Neural progenitor cell (in vitro differentiated cells): Measurements from ENCODE around the gene KRTAP5-4. TPM values are rescaled to one million over a fixed set of nuclear protein-coding genes. Genes with fewer than 3 reads are reported as not detected.

Experiments used
- DNase-seq: peaks from one replicate; pipeline ENCODE4 v3.0.0-alpha.2; 2016; ENCODE audit warnings: low spot score
- H2AFZ ChIP-seq: fragments of 200-600 bp; sonication (generic); replicated peaks from 2 replicates; pipeline ENCODE4 v1.6.1; 2016; ENCODE audit warnings: antibody characterized with exemption
- H3F3A ChIP-seq: fragments of 200-600 bp; sonication (generic); 2 replicates; pipeline ENCODE4 v1.6.1; 2016; ENCODE audit warnings: antibody characterized with exemption, low read depth
- H3K27ac ChIP-seq: fragments of 200-600 bp; sonication (generic); 2 replicates; pipeline ENCODE4 v1.5.1; 2016; ENCODE audit warnings: mild to moderate bottlenecking
- H3K27me3 ChIP-seq: fragments of 200-600 bp; sonication (generic); 2 replicates; pipeline ENCODE4 v1.6.1; 2016; ENCODE audit warnings: mild to moderate bottlenecking, moderate library complexity
- H3K36me3 ChIP-seq: fragments of 200-600 bp; sonication (generic); 2 replicates; pipeline ENCODE4 v1.5.1; 2016
- H3K4me1 ChIP-seq: fragments of 200-600 bp; sonication (generic); 2 replicates; pipeline ENCODE4 v1.6.1; 2016; ENCODE audit warnings: mixed run types
- H3K4me2 ChIP-seq: fragments of 200-600 bp; sonication (generic); 2 replicates; pipeline ENCODE4 v1.6.1; 2016
- H3K4me3 ChIP-seq: fragments of 200-600 bp; sonication (generic); 2 replicates; pipeline ENCODE4 v1.5.1; 2016
- H3K79me2 ChIP-seq: fragments of 200-600 bp; sonication (generic); 2 replicates; pipeline ENCODE4 v1.6.1; 2016; ENCODE audit warnings: low read depth
- H3K9ac ChIP-seq: fragments of 200-600 bp; sonication (generic); 2 replicates; pipeline ENCODE4 v1.6.1; 2016
- H3K9me3 ChIP-seq: fragments of 200-600 bp; sonication (generic); 2 replicates; pipeline ENCODE4 v1.5.1; 2016; ENCODE audit warnings: low read depth
- H4K20me1 ChIP-seq: fragments of 200-600 bp; sonication (generic); 2 replicates; pipeline ENCODE4 v1.6.1; 2016; ENCODE audit warnings: low read depth
- H3K27ac Mint-ChIP-seq: 3 replicates; pipeline ENCODE4 v1.8.0; 2021; ENCODE audit warnings: mixed read lengths
- H3K27me3 Mint-ChIP-seq: 2 replicates; pipeline ENCODE4 v1.8.0; 2022; ENCODE audit warnings: low read depth, mild to moderate bottlenecking, inconsistent platforms, moderate library complexity, mixed read lengths; ENCODE audit not compliant: insufficient read depth
- H3K36me3 Mint-ChIP-seq: 3 replicates; pipeline ENCODE4 v1.8.0; 2021; ENCODE audit warnings: mixed read lengths
- H3K4me1 Mint-ChIP-seq: 3 replicates; pipeline ENCODE4 v1.8.0; 2021; ENCODE audit warnings: mixed read lengths
- H3K4me3 Mint-ChIP-seq: 3 replicates; pipeline ENCODE4 v1.8.0; 2021; ENCODE audit warnings: mild to moderate bottlenecking, moderate library complexity, mixed read lengths
- H3K9me3 Mint-ChIP-seq: 3 replicates; pipeline ENCODE4 v1.8.0; 2020; ENCODE audit warnings: mixed read lengths
- CTCF ChIP-seq: fragments of 200-600 bp; sonication (generic); IDR thresholded peaks from 2 replicates; pipeline ENCODE4 v1.5.1; 2017; ENCODE audit warnings: antibody characterized with exemption, mild to moderate bottlenecking
- EZH2 ChIP-seq: fragments of 200-600 bp; sonication (generic); IDR thresholded peaks from 2 replicates; pipeline ENCODE4 v1.6.1; 2017; ENCODE audit warnings: antibody characterized with exemption, mild to moderate bottlenecking, moderate library complexity
- EZH2phosphoT487 ChIP-seq: fragments of 200-600 bp; sonication (generic); IDR thresholded peaks from 2 replicates; pipeline ENCODE4 v1.6.1; 2017; ENCODE audit warnings: antibody characterized with exemption
- total RNA-seq: library from RNA; depleted of rRNA; stranded (reverse); fragments of >200 nt; gene quantifications from 2 replicates; pipeline ENCODE4 v1.2.3, GENCODE V29; 2015; ENCODE audit warnings: low replicate concordance

Gene KRTAP5-4
- total RNA-seq, 1 donor from 2014 or later, result not detected

- Mint-ChIP-seq H3K27me3 (peaks cover 14% of the 10 kb centered on the region), H3K9me3 (no peaks in the 10 kb centered on the region), H3K27ac (no peak overlapping the region), H3K4me1 (no peaks in the 10 kb centered on the region), H3K36me3 (no peaks in the 10 kb centered on the region), H3K4me3 (no peak overlapping the region)
- Histone ChIP-seq H3K4me1 (no peaks in the 10 kb centered on the region), H3K4me3 (no peak overlapping the region), H3K9me3 (no peaks in the 10 kb centered on the region), H3K4me2 (no peak overlapping the region), H4K20me1 (no peaks in the 10 kb centered on the region), H3K9ac (no peak overlapping the region), H3K79me2 (no peaks in the 10 kb centered on the region), H3F3A (no peaks in the 10 kb centered on the region), H3K36me3 (no peaks in the 10 kb centered on the region), H3K27ac (no peak overlapping the region), H3K27me3 (peaks cover 25% of the 10 kb centered on the region), H2AFZ (no peak overlapping the region)
- DNase-seq, result no peak
- TF ChIP-seq EZH2phosphoT487 (no peak), EZH2 (no peak), CTCF (no peak)
These were observed 30.1 kb upstream of the KRTAP5-4 start for GRCh38 chr11:1652026-1652425.

GRCh38 chr11:1651411-1651980 lies 29.6 kb upstream of the KRTAP5-4 start:
- H4K20me1 ChIP-seq, result no peaks in the 10 kb centered on the region
- Mint-ChIP-seq H3K36me3 (no peaks in the 10 kb centered on the region), H3K4me3 (no peak overlapping the region), H3K4me1 (no peaks in the 10 kb centered on the region), H3K27ac (no peak overlapping the region), H3K27me3 (peaks cover 14% of the 10 kb centered on the region), H3K9me3 (no peaks in the 10 kb centered on the region)
- DNase-seq, result no peak
- H3K4me1 ChIP-seq, result no peaks in the 10 kb centered on the region
- TF ChIP-seq CTCF (no peak), EZH2 (no peak), EZH2phosphoT487 (no peak)
- H3K79me2 ChIP-seq, result no peaks in the 10 kb centered on the region
- no peaks in the 10 kb centered on the region for H3K36me3 ChIP-seq
- H3F3A ChIP-seq, result no peaks in the 10 kb centered on the region
- no peaks in the 10 kb centered on the region for H3K9me3 ChIP-seq
- no peak overlapping the region for H3K4me3 ChIP-seq
- H3K27ac ChIP-seq, result no peak overlapping the region
- no peak overlapping the region for H2AFZ ChIP-seq
- peaks cover 25% of the 10 kb centered on the region for H3K27me3 ChIP-seq
- no peak overlapping the region for H3K9ac ChIP-seq
- H3K4me2 ChIP-seq, result no peak overlapping the region

GRCh38 chr11:1650918-1651262 lies 29.0 kb upstream of the KRTAP5-4 start:
- H4K20me1 ChIP-seq, result no peaks in the 10 kb centered on the region
- H3K4me2 ChIP-seq, result no peak overlapping the region
- H3K36me3 ChIP-seq, result no peaks in the 10 kb centered on the region
- peaks cover 25% of the 10 kb centered on the region for H3K27me3 ChIP-seq
- H2AFZ ChIP-seq, result no peak overlapping the region
- no peaks in the 10 kb centered on the region for H3K79me2 ChIP-seq
- no peak overlapping the region for H3K4me3 Mint-ChIP-seq
- H3K36me3 Mint-ChIP-seq, result no peaks in the 10 kb centered on the region
- DNase-seq, result no peak
- no peak for TF ChIP-seq CTCF
- TF ChIP-seq EZH2phosphoT487, result no peak
- no peak for TF ChIP-seq EZH2
- no peak overlapping the region for H3K4me3 ChIP-seq
- H3K27ac Mint-ChIP-seq, result no peak overlapping the region
- H3K9ac ChIP-seq, result no peak overlapping the region
- no peaks in the 10 kb centered on the region for H3K9me3 Mint-ChIP-seq
- H3K9me3 ChIP-seq, result no peaks in the 10 kb centered on the region
- H3K27ac ChIP-seq, result no peak overlapping the region
- no peaks in the 10 kb centered on the region for H3K4me1 ChIP-seq
- H3F3A ChIP-seq, result no peaks in the 10 kb centered on the region
- peaks cover 14% of the 10 kb centered on the region for H3K27me3 Mint-ChIP-seq
- no peaks in the 10 kb centered on the region for H3K4me1 Mint-ChIP-seq
